ENCODE data around the gene EIF3L.

The EIF3L gene

DNA sequence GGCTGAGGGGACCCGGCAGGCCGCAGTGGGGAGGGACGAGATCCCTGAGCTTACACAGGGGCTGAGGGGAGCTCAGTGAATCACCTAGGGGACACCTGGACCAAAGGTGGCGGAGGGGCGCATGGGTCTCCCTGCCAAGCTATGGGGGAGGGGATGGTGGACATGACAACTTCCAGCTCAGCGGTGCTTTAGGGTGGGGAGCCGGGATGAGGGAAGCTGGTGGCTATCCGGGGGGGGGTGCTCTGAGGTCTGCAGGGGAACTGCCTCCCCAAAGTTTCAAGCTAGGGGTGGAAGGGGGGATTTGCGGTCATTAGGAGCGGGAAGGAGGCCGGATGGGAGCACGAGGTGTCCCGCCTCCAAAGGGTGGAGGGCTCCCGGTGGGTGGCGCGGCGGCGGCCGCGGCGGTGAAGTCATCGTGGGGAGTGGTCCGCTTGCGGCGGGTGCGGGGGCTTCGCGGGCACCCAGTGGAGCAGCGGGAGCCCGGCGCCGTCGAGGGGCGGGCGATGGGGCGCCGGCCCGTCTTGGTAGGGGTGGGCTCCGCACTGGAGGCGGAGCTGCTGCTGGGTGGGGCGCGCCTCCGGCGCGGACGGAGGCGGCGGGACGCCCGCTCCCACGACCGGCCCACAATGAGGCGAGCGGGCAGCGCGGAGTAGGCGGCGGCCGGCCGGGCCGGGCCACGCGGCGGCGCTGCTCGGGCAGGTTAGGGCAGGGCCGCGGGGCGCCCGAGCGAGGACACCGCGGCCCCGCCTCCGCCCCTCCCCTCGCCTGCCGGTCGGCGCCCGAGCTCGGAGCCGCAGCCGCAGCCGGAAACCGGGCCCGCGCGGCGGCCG is 56.5 kb downstream of the EIF3L start, which contains the start of gene MICALL1:
Gene MICALL1, plus strand, starts transcription at position 764 of the 830 bp plus-strand sequence. CDS start 126 bp downstream, outside the sequence.
- DNase-seq (ENCODE audit: low spot score) = peak; percentile 57

DNA sequence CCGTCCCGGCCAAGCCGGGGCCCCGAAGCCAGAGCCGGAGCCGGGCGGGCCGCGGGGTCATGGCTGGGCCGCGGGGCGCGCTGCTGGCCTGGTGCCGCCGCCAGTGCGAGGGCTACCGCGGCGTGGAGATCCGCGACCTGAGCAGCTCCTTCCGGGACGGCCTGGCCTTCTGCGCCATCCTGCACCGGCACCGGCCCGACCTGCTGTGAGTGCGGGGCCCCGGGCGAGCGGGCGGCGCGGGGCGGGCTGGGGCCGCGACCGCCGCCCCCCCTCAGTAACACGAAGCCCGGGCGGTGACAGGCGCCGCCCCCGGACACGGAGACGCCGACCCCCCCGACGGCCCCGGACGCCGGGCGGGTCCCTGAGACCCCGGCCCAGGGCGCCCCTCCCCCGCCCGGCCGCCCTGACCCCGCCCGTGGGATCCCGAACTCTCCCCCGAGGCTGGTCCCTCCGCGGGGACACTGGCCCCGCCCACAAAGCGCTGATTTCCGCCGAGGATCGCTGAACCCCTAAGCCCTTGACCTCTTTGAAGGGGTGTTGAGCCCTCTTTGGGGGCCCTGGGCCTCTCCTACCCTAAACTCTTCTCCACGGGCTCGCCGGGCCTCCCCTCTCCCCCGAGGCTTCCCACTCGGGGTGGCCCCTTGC is 57.3 kb downstream of the EIF3L start:
- no peak for DNase-seq (ENCODE audit: low spot score)

DNA sequence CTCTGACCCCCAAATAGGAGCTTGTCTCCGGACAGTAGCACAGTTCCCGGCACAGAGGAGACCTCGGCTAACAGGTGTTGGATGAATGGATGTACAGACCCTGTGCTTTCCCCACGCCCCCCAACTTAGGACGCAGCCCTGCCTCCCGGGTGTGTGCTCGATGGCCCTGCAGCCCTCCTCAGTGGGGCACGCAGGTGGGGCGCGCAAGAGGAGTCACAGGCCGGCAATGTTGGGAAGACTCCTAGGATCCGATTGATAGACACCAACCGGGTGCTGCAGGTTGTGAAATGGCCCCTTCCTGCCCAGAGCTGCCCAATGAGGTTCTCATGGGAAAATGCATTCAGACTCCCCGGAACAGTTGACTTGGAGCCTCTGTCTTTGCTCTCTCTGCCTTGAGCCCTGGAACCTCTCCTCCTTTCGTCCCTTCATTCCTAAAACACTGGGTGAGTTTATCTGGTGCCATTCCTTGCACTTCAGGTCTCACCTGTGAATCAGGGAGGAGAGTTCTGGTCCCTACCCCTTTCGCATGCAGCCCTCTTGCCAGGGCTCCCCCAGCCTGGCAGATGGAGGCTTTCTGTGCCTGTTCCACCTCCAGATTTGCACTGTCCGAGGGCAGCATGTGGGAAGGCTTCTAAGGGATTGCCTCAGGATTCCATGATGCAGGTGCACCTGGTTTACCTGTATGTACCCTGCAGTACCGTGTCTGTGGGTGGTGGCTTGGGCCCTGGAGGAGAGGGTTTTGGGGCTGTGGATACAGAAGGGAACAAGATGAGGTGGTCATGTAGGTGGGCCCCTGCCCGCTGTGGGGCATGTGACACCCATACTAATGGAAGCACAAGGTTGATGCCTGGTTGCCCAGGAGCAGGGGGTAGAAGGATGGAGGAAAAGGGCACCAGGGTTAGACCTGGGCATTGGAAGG is 58.1 kb downstream of the EIF3L start:
- DNase-seq (ENCODE audit: low spot score) = no peak

DNA sequence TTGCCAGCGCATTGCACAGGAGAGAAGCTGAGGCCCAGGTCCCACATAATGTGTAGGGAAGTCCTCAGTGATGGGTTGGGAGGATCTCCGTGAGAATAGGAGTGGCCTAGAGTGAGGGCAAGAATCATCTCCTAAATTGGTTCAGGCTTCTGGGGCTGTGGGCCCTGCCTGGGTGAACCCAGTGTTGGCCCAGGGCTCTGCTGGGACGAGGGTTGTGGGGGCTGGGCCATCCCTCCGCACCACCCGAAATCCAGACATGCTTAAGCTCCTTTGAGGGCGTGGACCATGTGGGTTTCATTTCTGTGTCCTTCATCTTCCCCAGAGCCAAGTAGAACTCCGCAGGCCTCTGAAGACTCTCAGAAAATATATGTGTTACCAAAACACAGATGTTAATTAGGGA is 60.5 kb downstream of the EIF3L start:
- no peak for DNase-seq (ENCODE audit: low spot score)

DNA sequence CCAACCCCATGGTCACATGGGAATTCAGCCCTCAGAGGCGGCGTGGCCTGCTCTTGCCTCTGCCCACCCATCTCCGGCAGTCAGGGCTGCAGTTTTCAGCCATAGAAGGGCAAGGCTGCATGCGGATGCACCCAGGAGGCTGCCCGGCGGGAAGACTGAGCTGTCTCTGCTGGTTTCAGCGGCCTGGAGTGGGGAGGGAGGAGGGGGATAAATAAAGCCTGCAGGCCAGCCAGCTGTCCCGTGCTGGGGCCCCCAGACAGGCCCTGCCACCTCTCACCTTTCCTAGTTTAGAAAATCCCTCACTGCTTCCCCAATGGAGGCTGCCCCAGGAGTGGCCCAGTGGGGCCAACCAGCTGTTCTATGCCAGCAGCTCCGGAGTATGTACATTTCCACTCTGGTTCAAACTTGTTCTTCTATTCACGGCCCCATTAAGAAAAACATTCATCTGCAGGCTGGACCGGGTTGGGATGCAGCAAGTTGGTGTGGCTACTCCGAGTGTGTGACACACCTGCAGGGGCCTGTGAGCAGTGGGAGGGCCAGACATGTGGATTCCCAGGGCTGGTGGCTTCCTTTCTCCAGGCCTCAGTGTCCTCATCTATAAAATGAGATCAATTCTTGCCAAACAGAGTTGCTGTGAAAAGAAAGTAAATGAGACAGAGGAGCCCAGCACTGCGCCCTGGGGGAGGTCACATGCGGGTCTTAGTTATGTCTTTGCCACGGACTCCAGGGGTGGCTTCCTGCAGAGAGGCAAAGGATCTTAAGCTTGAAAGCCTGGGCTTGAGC is 61.9 kb downstream of the EIF3L start:
- DNase-seq (ENCODE audit: low spot score) = no peak

DNA sequence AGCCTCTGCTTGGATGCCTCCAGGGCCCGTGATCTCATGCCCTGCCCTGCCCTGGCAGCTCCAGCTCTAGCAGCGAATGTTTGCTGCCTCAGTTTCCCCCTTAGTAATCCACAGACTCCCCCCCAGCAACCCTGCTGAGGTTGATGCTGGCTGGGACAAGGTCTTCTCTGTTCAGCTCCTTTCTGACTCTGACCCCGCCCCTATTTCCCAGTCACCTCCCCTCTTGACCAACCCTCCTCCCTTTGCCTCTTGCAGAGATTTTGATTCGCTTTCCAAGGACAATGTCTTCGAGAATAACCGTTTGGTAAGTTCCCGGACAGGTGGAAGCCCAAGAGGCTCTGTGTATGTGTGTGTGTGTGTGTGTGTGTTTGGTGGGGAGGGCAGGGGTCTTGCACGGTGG is 62.5 kb downstream of the EIF3L start:
- no peak for DNase-seq (ENCODE audit: low spot score)

DNA sequence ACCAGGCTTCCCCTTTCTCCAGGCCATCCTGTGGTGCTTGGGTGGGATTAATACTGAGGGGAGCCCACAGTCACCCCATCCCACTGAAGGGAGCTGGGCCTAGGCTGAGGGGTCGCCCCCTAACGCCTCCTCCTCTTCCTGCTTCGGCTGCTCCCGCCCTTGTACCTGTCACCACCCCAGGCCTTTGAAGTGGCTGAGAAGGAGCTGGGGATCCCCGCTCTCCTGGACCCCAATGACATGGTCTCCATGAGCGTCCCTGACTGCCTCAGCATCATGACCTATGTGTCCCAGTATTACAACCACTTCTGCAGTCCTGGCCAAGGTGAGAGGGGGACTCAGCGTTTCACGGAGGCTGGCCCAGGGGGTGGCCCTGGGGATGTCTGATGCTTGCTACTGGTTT is 63.0 kb downstream of the EIF3L start:
- no peak for DNase-seq (ENCODE audit: low spot score)

DNA sequence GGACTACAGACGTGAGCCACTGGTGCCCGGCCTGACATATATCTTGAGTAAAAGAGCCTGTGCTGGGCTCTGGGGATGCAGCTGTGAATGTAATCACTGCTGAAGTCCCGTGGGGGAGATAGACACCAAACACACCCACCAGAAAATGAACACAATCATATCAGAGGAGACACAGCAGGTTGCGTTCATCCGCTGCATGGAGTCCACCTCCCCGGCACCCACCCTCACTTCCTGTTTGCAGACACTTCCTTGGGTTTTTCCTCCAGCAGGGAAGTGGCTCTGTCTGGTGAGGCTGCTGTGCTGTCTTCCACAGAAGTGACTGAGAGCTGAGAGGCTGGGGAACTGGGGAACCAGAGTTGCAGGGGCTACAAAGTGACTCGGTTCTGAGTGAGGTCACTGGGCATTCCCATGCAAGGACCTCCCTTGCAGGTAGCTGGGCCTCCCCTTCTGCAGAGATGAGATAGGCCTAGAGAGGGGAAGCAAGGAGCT is 64.1 kb downstream of the EIF3L start:
- no peak for DNase-seq (ENCODE audit: low spot score)

DNA sequence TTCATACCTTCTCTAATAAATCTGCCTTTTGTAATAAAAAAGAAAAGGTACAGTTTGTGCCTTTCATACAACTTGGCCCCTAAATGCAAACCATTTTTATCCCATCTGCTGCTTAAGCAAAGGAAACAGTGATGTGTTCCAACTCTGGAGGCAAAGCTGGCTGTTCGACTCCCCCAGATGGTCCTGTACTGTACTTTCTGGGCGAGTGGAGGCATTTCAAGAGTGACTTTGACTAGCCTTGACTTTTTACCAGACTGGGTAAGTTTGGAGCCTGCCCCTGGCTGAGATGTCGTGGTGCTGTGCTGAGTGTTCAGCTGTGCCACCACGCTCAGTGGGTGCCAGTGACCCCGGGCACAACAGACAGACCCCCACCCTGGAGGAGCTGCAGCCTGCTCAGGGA is 67.1 kb downstream of the EIF3L start:
- no peak for DNase-seq (ENCODE audit: low spot score)

DNA sequence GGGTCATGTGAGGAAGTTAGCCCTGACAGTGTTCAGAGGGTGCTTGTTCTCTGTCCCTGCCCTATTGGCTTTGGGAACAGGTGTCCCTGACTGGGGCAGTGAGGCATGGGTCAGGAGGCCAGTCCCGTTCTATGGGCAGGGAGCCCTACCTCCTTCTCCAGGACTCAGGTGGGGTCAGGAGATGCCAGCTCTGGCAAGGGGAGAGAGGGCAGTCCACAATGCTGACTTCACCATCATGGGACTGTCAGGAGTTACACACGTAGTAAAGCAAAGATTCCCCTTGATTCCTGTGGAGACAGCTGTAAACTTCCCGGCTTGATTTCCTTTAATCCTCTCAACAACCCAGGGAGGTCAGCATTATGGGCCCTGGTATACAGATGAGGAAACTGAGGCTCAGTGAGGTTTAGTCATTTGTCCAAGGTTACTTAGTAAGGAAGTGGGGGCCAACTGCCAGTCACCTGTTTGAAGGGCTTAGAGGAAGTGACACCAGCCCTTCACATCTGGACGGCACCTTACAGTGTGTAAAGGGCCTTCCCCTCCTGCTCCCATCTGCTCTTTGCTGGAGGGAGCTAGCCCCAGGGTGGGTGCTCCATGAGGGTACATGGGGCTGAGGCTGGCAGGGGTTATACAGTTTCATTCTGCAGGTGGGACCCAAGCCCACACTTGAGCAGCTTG is 68.8 kb downstream of the EIF3L start:
- no peak for DNase-seq (ENCODE audit: low spot score)

DNA sequence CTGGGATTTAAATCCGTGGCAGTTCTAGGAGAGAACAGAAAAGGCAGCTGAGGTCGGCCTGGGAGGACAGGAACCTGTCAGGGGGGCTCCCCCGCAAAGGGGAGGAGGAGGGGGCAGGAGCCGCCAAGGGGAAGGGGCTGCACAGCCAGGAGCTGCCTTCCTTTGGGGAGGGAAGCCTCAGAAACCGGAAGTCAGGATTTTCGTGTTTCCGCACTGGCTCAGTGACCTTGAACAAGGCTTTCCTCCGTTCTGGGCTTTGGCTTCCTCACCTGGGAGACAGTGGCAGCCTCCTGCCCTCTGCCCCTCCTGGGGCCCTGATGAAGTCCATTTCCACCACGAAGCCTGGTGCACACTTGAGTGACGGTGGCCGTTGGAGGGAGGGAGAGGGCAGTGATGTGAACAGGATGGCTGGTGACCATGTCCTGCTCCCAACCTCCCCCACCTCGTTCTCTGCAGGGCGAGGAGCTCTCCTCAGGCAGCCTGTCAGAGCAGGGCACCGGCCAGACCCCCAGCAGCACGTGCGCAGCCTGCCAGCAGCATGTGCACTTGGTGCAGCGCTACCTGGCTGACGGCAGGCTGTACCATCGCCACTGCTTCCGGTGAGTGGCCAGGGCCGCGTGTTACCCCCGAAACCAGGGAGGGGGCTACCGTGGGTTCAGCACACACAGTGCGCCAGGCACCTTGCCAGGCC is 69.5 kb downstream of the EIF3L start:
- no peak for DNase-seq (ENCODE audit: low spot score)

DNA sequence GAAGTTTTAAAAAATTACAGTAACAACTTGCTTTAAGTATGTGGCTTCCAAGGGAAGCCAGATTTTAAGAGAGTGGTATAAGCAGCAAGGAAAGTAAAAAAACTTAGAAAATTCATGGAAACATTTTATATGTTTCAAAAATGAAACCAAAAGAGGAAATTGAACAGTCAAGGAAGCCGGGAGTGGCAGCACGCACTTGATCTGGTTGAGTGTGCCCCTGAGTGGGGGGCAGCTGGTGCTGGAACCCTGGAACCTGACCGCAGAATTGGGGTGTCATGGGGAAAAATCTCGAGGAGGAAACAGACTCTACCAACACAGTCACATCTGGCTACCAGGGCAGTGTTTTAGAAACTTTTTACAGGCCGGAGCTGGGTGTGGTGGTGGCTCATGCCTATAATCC is 70.9 kb downstream of the EIF3L start:
- no peak for DNase-seq (ENCODE audit: low spot score)

DNA sequence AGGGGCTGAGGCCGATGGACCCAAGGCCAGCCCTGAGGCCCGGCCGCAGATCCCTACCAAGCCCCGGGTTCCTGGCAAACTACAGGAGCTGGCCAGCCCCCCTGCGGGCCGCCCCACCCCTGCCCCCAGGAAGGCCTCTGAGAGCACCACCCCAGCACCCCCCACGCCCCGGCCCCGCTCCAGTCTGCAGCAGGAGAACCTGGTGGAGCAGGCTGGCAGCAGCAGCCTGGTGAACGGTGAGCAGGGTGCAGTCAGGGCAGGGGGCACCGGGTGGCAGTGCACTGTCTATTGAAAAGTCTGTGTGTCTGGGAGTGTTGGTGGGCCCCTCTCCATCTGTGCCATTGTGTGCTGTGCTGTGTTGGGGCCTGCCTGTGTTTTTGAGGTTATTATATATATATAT is 73.0 kb downstream of the EIF3L start:
- no peak for DNase-seq (ENCODE audit: low spot score)

DNA sequence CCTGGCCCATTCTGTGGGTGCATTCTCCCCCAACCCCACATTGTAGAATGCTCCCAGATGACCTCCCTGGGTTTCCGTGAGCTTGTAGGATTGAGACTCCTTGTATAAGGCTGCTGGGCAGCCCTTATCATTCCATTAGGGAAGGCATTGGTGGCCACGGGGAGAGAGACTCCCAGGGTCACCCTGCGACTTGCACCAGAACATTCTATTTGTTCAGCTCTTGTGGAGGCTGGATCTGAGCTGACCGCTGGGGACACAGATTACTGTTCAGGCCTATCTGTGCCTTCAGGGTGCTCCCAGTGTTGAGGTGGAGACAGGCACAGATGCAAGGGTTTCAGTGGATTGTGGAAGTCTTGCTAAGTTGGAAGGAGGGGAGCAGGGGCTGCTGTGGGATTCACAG is 74.7 kb downstream of the EIF3L start:
- DNase-seq (ENCODE audit: low spot score) = no peak

DNA sequence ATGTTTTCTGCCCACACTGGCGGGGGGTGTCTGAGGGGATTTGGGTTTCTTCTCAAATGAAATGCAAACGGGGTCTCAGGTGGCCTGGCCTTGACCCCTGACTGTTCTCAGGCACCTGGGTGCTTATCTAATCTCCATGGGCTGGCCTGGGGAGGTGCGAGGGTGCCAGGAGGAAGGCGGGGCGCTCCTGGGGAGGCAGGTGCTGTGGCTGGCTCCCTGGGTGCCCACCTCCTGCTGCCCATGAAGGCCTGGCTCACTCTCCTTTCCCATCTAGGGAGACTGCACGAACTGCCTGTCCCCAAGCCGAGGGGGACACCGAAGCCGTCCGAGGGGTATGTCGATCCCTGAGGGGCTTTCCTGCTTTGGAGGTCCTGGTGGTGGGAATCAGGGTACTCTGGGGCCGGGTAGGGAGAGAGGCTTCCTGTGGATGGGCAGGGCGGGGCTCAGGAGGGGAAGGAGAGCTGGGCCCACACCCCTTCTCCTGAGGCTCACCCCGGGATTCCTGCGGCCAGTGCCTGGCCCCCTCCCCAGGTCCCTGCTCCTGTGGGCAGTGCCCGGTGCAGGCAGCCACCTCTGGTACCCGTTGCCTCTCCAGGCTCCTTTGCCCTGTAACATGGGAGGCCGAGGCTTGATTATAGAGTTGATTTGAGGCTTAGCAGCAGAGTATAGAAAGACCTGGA is 75.3 kb downstream of the EIF3L start:
- DNase-seq (ENCODE audit: low spot score) = no peak

DNA sequence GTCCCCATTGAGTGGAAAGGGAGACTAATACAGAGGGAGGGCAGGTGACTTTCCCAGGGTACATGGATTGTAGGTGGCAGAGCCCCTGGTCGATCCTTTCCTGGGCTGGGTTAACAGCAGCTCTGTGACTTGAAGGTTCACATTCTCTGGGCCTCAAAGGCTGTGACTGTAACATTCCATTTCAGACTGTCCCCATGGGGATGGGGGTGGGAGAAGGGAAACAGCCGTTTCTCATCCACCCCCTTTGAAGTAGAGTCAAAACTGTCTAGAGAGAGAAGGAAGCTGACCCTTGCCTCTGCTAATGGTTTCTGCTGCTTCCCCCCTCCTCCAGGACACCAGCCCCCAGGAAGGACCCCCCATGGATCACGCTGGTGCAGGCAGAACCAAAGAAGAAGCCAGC is 76.1 kb downstream of the EIF3L start:
- no peak for DNase-seq (ENCODE audit: low spot score)

DNA sequence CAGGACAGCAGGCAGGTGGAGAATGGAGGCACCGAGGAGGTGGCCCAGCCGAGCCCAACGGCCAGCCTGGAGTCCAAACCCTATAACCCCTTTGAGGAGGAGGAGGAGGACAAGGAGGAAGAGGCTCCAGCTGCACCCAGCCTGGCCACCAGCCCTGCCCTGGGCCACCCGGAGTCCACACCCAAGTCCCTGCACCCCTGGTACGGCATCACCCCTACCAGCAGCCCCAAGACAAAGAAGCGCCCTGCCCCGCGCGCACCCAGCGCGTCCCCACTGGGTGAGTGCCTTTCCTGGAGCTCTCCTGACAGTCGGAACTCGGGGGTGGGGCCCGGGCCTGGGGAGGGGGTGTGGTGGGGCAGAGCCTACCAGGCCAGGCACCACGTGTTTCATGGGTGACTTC is 76.5 kb downstream of the EIF3L start:
- no peak for DNase-seq (ENCODE audit: low spot score)

DNA sequence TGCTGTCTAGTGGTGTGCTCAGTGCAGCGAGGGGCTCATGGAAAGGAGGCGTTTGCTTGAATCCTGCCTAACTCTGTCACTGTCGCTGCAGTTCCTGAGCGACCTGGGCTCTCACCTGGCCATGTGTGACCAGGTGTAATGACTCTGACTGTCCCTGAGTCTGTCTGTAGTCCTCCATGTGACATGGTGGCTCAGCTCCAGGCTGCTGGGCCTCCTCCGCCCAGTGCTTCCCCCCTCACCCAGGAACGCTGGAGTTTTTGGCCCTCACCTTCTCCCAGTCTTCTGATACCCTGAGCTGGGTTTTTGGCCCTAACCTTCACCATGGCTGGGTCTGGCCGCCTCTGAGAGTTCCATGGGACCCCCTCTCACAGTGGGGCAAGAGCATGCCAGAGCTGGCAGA is 77.1 kb downstream of the EIF3L start:
- DNase-seq (ENCODE audit: low spot score) = no peak

DNA sequence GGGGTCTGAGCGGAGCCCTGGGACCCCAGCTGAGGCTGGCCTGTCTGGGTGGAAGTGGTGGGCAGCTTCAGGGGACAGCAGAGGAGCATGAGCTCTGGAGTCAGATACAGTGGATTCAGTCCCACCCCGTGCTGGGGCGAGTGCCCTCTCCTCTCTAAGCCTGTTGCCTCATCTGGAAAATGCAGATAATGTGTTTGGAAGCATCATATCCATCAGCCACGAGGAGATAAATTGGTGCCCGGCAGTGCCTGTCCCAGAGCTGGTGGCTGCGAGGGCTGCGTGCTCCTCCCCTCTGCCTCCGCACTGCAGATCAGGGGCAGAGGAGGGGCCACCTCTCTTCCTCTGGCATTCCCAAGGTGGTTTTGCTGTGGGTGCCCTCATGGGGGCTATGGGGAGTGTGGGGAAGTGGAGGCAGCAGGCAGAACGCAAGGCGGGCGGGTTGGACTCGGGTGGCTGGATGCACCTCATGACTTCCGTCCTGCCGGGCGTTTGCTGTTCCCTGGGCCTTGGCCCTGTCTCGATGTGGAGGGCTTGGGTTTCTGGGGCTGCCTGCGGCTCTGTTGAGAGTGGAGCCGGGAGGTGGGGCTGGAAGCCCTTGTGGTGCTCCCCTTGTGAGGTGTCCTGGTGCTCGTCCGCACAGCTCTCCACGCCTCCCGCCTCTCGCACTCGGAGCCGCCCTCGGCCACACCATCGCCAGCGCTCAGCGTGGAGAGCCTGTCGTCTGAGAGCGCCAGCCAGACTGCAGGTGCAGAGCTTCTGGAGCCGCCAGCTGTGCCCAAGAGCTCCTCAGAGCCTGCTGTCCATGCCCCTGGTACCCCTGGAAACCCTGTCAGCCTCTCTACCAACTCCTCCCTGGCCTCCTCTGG is 77.8 kb downstream of the EIF3L start:
- peak; percentile 63 for DNase-seq (ENCODE audit: low spot score)
